A549 (cell line): Measurements from ENCODE around the gene EIF5.
A peak's percentile ranks its signal among the peaks of the same experiment; 100 is the strongest.

Experiments
- CTCF ChIP-seq: fragments of >200 bp; sonication (Bioruptor Twin); formaldehyde crosslinking; IDR thresholded peaks from 3 replicates; pipeline ENCODE4 v1.5.1; 2016
- ESRRA ChIP-seq: fragments of 150-350 bp; IDR thresholded peaks from 2 replicates; pipeline ENCODE4 v1.6.1; 2014; ENCODE audit warnings: mild to moderate bottlenecking, low read length, borderline replicate concordance
- HDAC2 ChIP-seq: fragments of 200-600 bp; sonication (generic); IDR thresholded peaks from 2 replicates; pipeline ENCODE4 v1.6.1; 2016
- MAX ChIP-seq: IDR thresholded peaks from 2 replicates; pipeline ENCODE4 v1.6.1; 2012
- NPAS2 ChIP-seq: fragments of 250-450 bp; sonication (Bioruptor Pico); IDR thresholded peaks from 2 replicates; pipeline ENCODE4 v1.8.0; 2022; ENCODE audit warnings: mild to moderate bottlenecking, moderate library complexity, borderline replicate concordance
- NR3C1 ChIP-seq: fragments of >200 bp; sonication (Bioruptor Twin); formaldehyde crosslinking; IDR thresholded peaks from 3 replicates; pipeline ENCODE4 v1.6.1; 2017
- POLR2A ChIP-seq: IDR thresholded peaks from 2 replicates; pipeline ENCODE4 v1.6.1; 2012; ENCODE audit warnings: mild to moderate bottlenecking, low read length

- TF ChIP-seq POLR2A, result no peak
- no peak for TF ChIP-seq NR3C1
- no peak for TF ChIP-seq CTCF
- TF ChIP-seq ESRRA, result no peak
- TF ChIP-seq NPAS2 (CRISPR knock-in tag), result no peak
- TF ChIP-seq HDAC2, result no peak
- peak; percentile 65 for TF ChIP-seq MAX
These were observed 49.2 kb upstream of the EIF5 start for GRCh38 chr14:103284574-103285467.
